HepG2 (cell line): ENCODE results near the gene MCAT. TPM values are rescaled to one million over a fixed set of nuclear protein-coding genes. Genes with fewer than 3 reads are reported as not detected.
A peak's percentile ranks its signal among the peaks of the same experiment; 100 is the strongest.

Source experiments
- FOXK1 ChIP-seq: sonication (generic); formaldehyde crosslinking; IDR thresholded peaks from 2 replicates; pipeline ENCODE4 v1.4.0; 2020; ENCODE audit warnings: low read depth, missing genetic modification reagents, borderline replicate concordance
- HMGXB3 ChIP-seq: sonication (generic); formaldehyde crosslinking; IDR thresholded peaks from 2 replicates; pipeline ENCODE4 v1.4.0; 2020; ENCODE audit warnings: missing genetic modification reagents, borderline replicate concordance
- PHB2 ChIP-seq: fragments of 450-650 bp; IDR thresholded peaks from 2 replicates; pipeline ENCODE4 v1.6.1; 2018; ENCODE audit not compliant: partially characterized antibody
- SNRNP70 ChIP-seq: fragments of 200-400 bp; formaldehyde crosslinking; IDR thresholded peaks from 2 replicates; pipeline ENCODE4 v1.6.1; 2017; ENCODE audit warnings: mild to moderate bottlenecking, low read depth, low read length, moderate library complexity
- TBX3 ChIP-seq: fragments of 450-650 bp; IDR thresholded peaks from 2 replicates; pipeline ENCODE4 v1.6.1; 2017; ENCODE audit warnings: antibody characterized with exemption, mild to moderate bottlenecking, inconsistent platforms, borderline replicate concordance
- TCF7 ChIP-seq: sonication (generic); IDR thresholded peaks from 2 replicates; pipeline ENCODE4 v1.6.1; 2016; ENCODE audit warnings: antibody characterized with exemption, low read depth
- ZBTB4 ChIP-seq: sonication (generic); formaldehyde crosslinking; IDR thresholded peaks from 2 replicates; pipeline ENCODE4 v1.4.0; 2020; ENCODE audit warnings: missing genetic modification reagents, mild to moderate bottlenecking, borderline replicate concordance
- ZFP36L2 ChIP-seq: sonication (generic); formaldehyde crosslinking; IDR thresholded peaks from 2 replicates; pipeline ENCODE4 v1.4.0; 2020; ENCODE audit warnings: missing genetic modification reagents
- ZFP91 ChIP-seq: sonication (generic); formaldehyde crosslinking; IDR thresholded peaks from 2 replicates; pipeline ENCODE4 v1.9.0; 2022; ENCODE audit warnings: missing genetic modification reagents, mild to moderate bottlenecking, borderline replicate concordance
- ZMYM3 ChIP-seq: sonication (generic); formaldehyde crosslinking; IDR thresholded peaks from 2 replicates; pipeline ENCODE4 v1.5.1; 2020; ENCODE audit warnings: mild to moderate bottlenecking, missing genetic modification reagents
- ZNF18 ChIP-seq: sonication (generic); formaldehyde crosslinking; IDR thresholded peaks from 2 replicates; pipeline ENCODE4 v1.8.0; 2022; ENCODE audit warnings: mild to moderate bottlenecking, missing genetic modification reagents; ENCODE audit not compliant: insufficient replicate concordance
- ZNF616 ChIP-seq: sonication (generic); formaldehyde crosslinking; IDR thresholded peaks from 2 replicates; pipeline ENCODE4 v1.5.0; 2020; ENCODE audit warnings: low read depth, mild to moderate bottlenecking, missing genetic modification reagents
- ZNF672 ChIP-seq: sonication (generic); formaldehyde crosslinking; IDR thresholded peaks from 2 replicates; pipeline ENCODE4 v1.8.1; 2022; ENCODE audit warnings: missing genetic modification reagents
- ZNF790 ChIP-seq: sonication (generic); formaldehyde crosslinking; IDR thresholded peaks from 2 replicates; pipeline ENCODE4 v1.8.0; 2022; ENCODE audit warnings: missing genetic modification reagents, mild to moderate bottlenecking, borderline replicate concordance
- polyA plus RNA-seq, 8 experiments: library from polyadenylated mRNA; depleted of rRNA in 3 of 8; stranded (reverse) in 7 of 8; unstranded in 1 of 8; fragments of >200 nt; fragmentation: Illumina TruSeq in 4 of 8; extraction: Trizol in 4 of 8; gene quantifications; 2 replicates each; pipeline versions ENCODE4 v1.2.1 to v1.2.3, GENCODE V29; 2011 to 2016; ENCODE audit warnings: low read depth in 4 of 8, missing spikeins in 1 of 8, mixed read lengths in 1 of 8; ENCODE audit not compliant: insufficient read depth in 1 of 8
- total RNA-seq, 5 experiments: library from RNA; depleted of rRNA; stranded (reverse); fragments of >200 nt; fragmentation: Illumina TruSeq; extraction: Trizol; gene quantifications; 2 replicates each; pipeline ENCODE4 v1.2.3, GENCODE V29; 2016; ENCODE audit warnings: low read depth in 1 of 5
- TF ChIP-seq, protein P1 (sequence below): sonication (generic); formaldehyde crosslinking; IDR thresholded peaks from 2 replicates; pipeline ENCODE4 v1.5.0; 2020; ENCODE audit warnings: missing genetic modification reagents

The MCAT gene
- total and polyA plus RNA-seq, 2 of the 13 experiments (the other 11 are each of a cell fraction or from before 2014, with no cell fraction given) = 9.3 to 16.7 TPM

DNA sequence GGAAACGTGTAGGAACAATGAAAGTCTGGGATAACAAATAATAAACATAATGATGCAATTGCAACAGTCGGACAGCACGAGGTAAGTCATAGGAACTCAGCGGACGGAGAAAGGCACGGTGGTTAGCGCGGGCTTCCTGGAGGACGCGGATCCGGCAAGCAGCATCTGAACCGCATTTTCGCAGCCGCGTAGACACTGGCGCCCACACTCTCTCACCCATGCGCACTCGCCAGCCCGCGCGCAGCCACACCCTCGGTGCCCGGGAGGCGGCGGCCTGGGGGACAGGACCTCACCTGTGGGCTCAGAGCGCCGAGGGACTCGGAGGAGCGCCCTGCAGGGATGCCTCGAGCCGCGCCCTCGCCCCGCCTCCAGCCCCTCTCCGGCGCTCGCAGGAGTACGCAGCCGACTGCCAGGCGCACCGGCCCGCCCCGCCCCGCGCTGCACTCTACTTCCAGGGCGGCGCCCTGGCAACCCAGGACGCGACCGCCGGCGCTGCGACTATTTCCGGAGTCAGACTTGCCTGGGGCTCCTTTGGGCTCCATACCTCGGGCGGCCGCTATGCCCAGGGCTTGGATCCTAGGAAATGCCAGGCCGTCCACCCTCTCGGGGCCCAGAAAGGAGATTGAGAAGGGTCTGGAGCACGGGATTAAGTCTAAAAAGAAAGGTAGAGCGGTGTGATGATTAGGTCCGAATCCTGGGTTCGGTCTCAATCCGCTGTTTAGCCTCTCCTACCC, 54.0 kb downstream of the MCAT start, which contains the start of gene TTLL1 (continued):
- TF ChIP-seq HMGXB3 (CRISPR knock-in tag) (no peak), ZNF616 (no peak), ZFP36L2 (CRISPR knock-in tag) (no peak), ZFP91 (peak; percentile 82), FOXK1 (no peak; the same call in 1 of the 2 replicates), SNRNP70 (no peak), PHB2 (no peak), ZBTB4 (CRISPR knock-in tag) (no peak), ZNF790 (no peak), TCF7 (no peak), TBX3 (no peak), ZMYM3 (CRISPR knock-in tag) (no peak; the same call in 1 of the 2 replicates), ZNF18 (CRISPR knock-in tag) (peak; percentile 58), ZNF672 (CRISPR knock-in tag) (no peak)
- TF ChIP-seq, protein P1, sequence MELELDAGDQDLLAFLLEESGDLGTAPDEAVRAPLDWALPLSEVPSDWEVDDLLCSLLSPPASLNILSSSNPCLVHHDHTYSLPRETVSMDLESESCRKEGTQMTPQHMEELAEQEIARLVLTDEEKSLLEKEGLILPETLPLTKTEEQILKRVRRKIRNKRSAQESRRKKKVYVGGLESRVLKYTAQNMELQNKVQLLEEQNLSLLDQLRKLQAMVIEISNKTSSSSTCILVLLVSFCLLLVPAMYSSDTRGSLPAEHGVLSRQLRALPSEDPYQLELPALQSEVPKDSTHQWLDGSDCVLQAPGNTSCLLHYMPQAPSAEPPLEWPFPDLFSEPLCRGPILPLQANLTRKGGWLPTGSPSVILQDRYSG (CRISPR knock-in tag) = 0 out of 2 replicates have a peak, but pooled peaks have one; percentile 49
